ENCODE results near the gene NRG3. TPM values are rescaled to one million over a fixed set of nuclear protein-coding genes. Genes with fewer than 3 reads are reported as not detected.

Gene NRG3
- total and polyA plus RNA-seq, 5 donors = 0.23 to 3.4 (median 1.4) TPM

GRCh38 chr10:82390866-82391658, 516.1 kb downstream of the NRG3 start:
- intact Hi-C loops (cut with DNase I) = no loop called here
- Histone ChIP-seq H3K27me3 (ENCODE audit: control insufficient read depth, insufficient read depth) (no peaks in the 10 kb centered on the region), H3K27ac (ENCODE audit: low read length) (no peak overlapping the region), H3K4me1 (ENCODE audit: control insufficient read depth, insufficient read depth, low read length) (no peaks in the 10 kb centered on the region), H3K4me3 (ENCODE audit: low read length) (no peak overlapping the region), H3K9me3 (ENCODE audit: control insufficient read depth, low read length) (no peaks in the 10 kb centered on the region)
- 65% methylated on average over 5 of the region's 5 CpGs for WGBS
- DNase-seq (no peak), ATAC-seq (no peak)

GRCh38 chr10:82391971-82392370, 517.0 kb downstream of the NRG3 start:
- no peaks in the 10 kb centered on the region for H3K4me1 ChIP-seq (ENCODE audit: control insufficient read depth, insufficient read depth, low read length)
- no peak overlapping the region for H3K4me3 ChIP-seq (ENCODE audit: low read length)
- 50% methylated on average over 4 of the region's 4 CpGs for WGBS
- intact Hi-C loops (cut with DNase I) = no loop called here
- no peak for ATAC-seq
- no peaks in the 10 kb centered on the region for H3K27me3 ChIP-seq (ENCODE audit: control insufficient read depth, insufficient read depth)
- DNase-seq = no peak
- H3K9me3 ChIP-seq (ENCODE audit: control insufficient read depth, low read length) = no peaks in the 10 kb centered on the region
- H3K27ac ChIP-seq (ENCODE audit: low read length) = no peak overlapping the region

- Histone ChIP-seq H3K27me3 (ENCODE audit: control insufficient read depth, insufficient read depth) (no peaks in the 10 kb centered on the region), H3K4me3 (ENCODE audit: low read length) (no peak overlapping the region), H3K27ac (ENCODE audit: low read length) (no peak overlapping the region), H3K9me3 (ENCODE audit: control insufficient read depth, low read length) (no peaks in the 10 kb centered on the region), H3K4me1 (ENCODE audit: control insufficient read depth, insufficient read depth, low read length) (no peaks in the 10 kb centered on the region)
- no peak for DNase-seq
- no peak for ATAC-seq
- intact Hi-C loops (cut with DNase I) = no loop called here
Observed at GRCh38 chr10:82392533-82392932, 517.5 kb downstream of the NRG3 start.

- WGBS = 31% methylated on average over 5 of the region's 5 CpGs
- Histone ChIP-seq H3K27me3 (ENCODE audit: control insufficient read depth, insufficient read depth) (no peaks in the 10 kb centered on the region), H3K27ac (ENCODE audit: low read length) (no peak overlapping the region), H3K9me3 (ENCODE audit: control insufficient read depth, low read length) (no peaks in the 10 kb centered on the region), H3K4me3 (ENCODE audit: low read length) (no peak overlapping the region), H3K4me1 (ENCODE audit: control insufficient read depth, insufficient read depth, low read length) (no peaks in the 10 kb centered on the region)
- DNase-seq (peak; percentile 25 to 69 (median 49)), ATAC-seq (peak; percentile 68 to 73)
- intact Hi-C loops (cut with DNase I) = no loop called here
Observed at GRCh38 chr10:82394122-82394521, 519.1 kb downstream of the NRG3 start.

GRCh38 chr10:82394987-82395386, 520.0 kb downstream of the NRG3 start:
- 93% methylated on average over 5 of the region's 5 CpGs for WGBS
- no peak for ATAC-seq
- H3K4me1 ChIP-seq (ENCODE audit: control insufficient read depth, insufficient read depth, low read length) = no peaks in the 10 kb centered on the region

GRCh38 chr10:82396886-82397285, 521.9 kb downstream of the NRG3 start:
- no peak for ATAC-seq
- intact Hi-C loops (cut with DNase I) = no loop called here
- no peak overlapping the region for H3K27ac ChIP-seq (ENCODE audit: low read length)
- no peaks in the 10 kb centered on the region for H3K4me1 ChIP-seq (ENCODE audit: control insufficient read depth, insufficient read depth, low read length)
- no peak overlapping the region for H3K4me3 ChIP-seq (ENCODE audit: low read length)
- no peaks in the 10 kb centered on the region for H3K27me3 ChIP-seq (ENCODE audit: control insufficient read depth, insufficient read depth)
- H3K9me3 ChIP-seq (ENCODE audit: control insufficient read depth, low read length) = no peaks in the 10 kb centered on the region
- DNase-seq = no peak

More at GRCh38 chr10:82394987-82395386, 520.0 kb downstream of the NRG3 start:
- no peaks in the 10 kb centered on the region for H3K9me3 ChIP-seq (ENCODE audit: control insufficient read depth, low read length)
- no peak overlapping the region for H3K27ac ChIP-seq (ENCODE audit: low read length)
- H3K27me3 ChIP-seq (ENCODE audit: control insufficient read depth, insufficient read depth) = no peaks in the 10 kb centered on the region
- no peak for DNase-seq
- intact Hi-C loops (cut with DNase I) = no loop called here
- H3K4me3 ChIP-seq (ENCODE audit: low read length) = no peak overlapping the region

- Histone ChIP-seq H3K27ac (ENCODE audit: low read length) (no peak overlapping the region), H3K9me3 (ENCODE audit: control insufficient read depth, low read length) (no peaks in the 10 kb centered on the region), H3K4me1 (ENCODE audit: control insufficient read depth, insufficient read depth, low read length) (no peaks in the 10 kb centered on the region), H3K4me3 (ENCODE audit: low read length) (no peak overlapping the region), H3K27me3 (ENCODE audit: control insufficient read depth, insufficient read depth) (no peaks in the 10 kb centered on the region)
- DNase-seq = no peak
- WGBS = 46% methylated on average over 1 of the region's 1 CpG
- intact Hi-C loops (cut with DNase I) = no loop called here
- no peak for ATAC-seq
Observed at GRCh38 chr10:82397854-82398253, 522.9 kb downstream of the NRG3 start.

GRCh38 chr10:82399850-82400249, 524.9 kb downstream of the NRG3 start:
- H3K27me3 ChIP-seq (ENCODE audit: control insufficient read depth, insufficient read depth) = no peaks in the 10 kb centered on the region
- H3K4me1 ChIP-seq (ENCODE audit: control insufficient read depth, insufficient read depth, low read length) = no peaks in the 10 kb centered on the region
- ATAC-seq (no peak), DNase-seq (no peak)
- no peaks in the 10 kb centered on the region for H3K9me3 ChIP-seq (ENCODE audit: control insufficient read depth, low read length)
- 80% methylated on average over 2 of the region's 2 CpGs for WGBS
- intact Hi-C loops (cut with DNase I) = no loop called here
- H3K4me3 ChIP-seq (ENCODE audit: low read length) = no peak overlapping the region
- no peak overlapping the region for H3K27ac ChIP-seq (ENCODE audit: low read length)

- WGBS = 51% methylated on average over 1 of the region's 1 CpG
- Histone ChIP-seq H3K4me1 (ENCODE audit: control insufficient read depth, insufficient read depth, low read length) (no peaks in the 10 kb centered on the region), H3K27ac (ENCODE audit: low read length) (no peak overlapping the region), H3K4me3 (ENCODE audit: low read length) (no peak overlapping the region), H3K27me3 (ENCODE audit: control insufficient read depth, insufficient read depth) (no peaks in the 10 kb centered on the region), H3K9me3 (ENCODE audit: control insufficient read depth, low read length) (no peaks in the 10 kb centered on the region)
- DNase-seq (no peak), ATAC-seq (no peak)
- intact Hi-C loops (cut with DNase I) = no loop called here
Observed at GRCh38 chr10:82400841-82401240, 525.8 kb downstream of the NRG3 start.

- Histone ChIP-seq H3K4me3 (ENCODE audit: low read length) (no peak overlapping the region), H3K4me1 (ENCODE audit: control insufficient read depth, insufficient read depth, low read length) (no peaks in the 10 kb centered on the region), H3K9me3 (ENCODE audit: control insufficient read depth, low read length) (no peaks in the 10 kb centered on the region), H3K27ac (ENCODE audit: low read length) (no peak overlapping the region), H3K27me3 (ENCODE audit: control insufficient read depth, insufficient read depth) (no peaks in the 10 kb centered on the region)
- WGBS = 88% methylated on average over 4 of the region's 4 CpGs
- DNase-seq = no peak
- intact Hi-C loops (cut with DNase I) = no loop called here
- ATAC-seq = no peak
Observed at GRCh38 chr10:82402906-82403401, 528.0 kb downstream of the NRG3 start.

GRCh38 chr10:82409671-82410070, 534.7 kb downstream of the NRG3 start:
- intact Hi-C loops (cut with DNase I) = no loop called here
- no peaks in the 10 kb centered on the region for H3K27me3 ChIP-seq (ENCODE audit: control insufficient read depth, insufficient read depth)
- H3K9me3 ChIP-seq (ENCODE audit: control insufficient read depth, low read length) = no peaks in the 10 kb centered on the region
- ATAC-seq = no peak
- WGBS = 85% methylated on average over 2 of the region's 2 CpGs
- H3K4me1 ChIP-seq (ENCODE audit: control insufficient read depth, insufficient read depth, low read length) = no peaks in the 10 kb centered on the region
- DNase-seq = no peak
- H3K27ac ChIP-seq (ENCODE audit: low read length) = no peak overlapping the region
- no peak overlapping the region for H3K4me3 ChIP-seq (ENCODE audit: low read length)

GRCh38 chr10:82411416-82411815, 536.4 kb downstream of the NRG3 start:
- Histone ChIP-seq H3K27ac (ENCODE audit: low read length) (no peak overlapping the region), H3K27me3 (ENCODE audit: control insufficient read depth, insufficient read depth) (no peaks in the 10 kb centered on the region), H3K4me1 (ENCODE audit: control insufficient read depth, insufficient read depth, low read length) (no peaks in the 10 kb centered on the region), H3K4me3 (ENCODE audit: low read length) (no peak overlapping the region), H3K9me3 (ENCODE audit: control insufficient read depth, low read length) (no peaks in the 10 kb centered on the region)
- ATAC-seq (no peak), DNase-seq (no peak)
- intact Hi-C loops (cut with DNase I) = no loop called here
- 61% methylated on average over 4 of the region's 4 CpGs for WGBS
